Panc1 (cell line): ENCODE results near the gene GTF2A1L. TPM values are rescaled to one million over a fixed set of nuclear protein-coding genes. Genes with fewer than 3 reads are reported as not detected.

Experiments
- ATAC-seq: fragments of 200-7000 bp; cut with Tn5 transposase; 2 replicates; pipeline ENCODE4 v1.9.1; 2020; ENCODE audit warnings: mild to moderate bottlenecking, moderate library complexity
- BruUV-seq: library from RNA; stranded (reverse); fragments of 400-500 nt; replicated peaks from 2 replicates; lab custom pipeline; 2021; lab: Mats Ljungman, UMichigan
- CTCF ChIA-PET: fragments of 300-600 bp; sonication (Branson Sonifier 250); formaldehyde crosslinking; loops from one replicate; lab custom pipeline; 2022; ENCODE audit warnings: antibody characterized with exemption; lab: Charles Lee
- POLR2A ChIA-PET: fragments of 300-600 bp; sonication (Branson Sonifier 250); formaldehyde crosslinking; loops from one replicate; lab custom pipeline; 2022; ENCODE audit warnings: antibody characterized with exemption; lab: Charles Lee
- DNase-seq: peaks from one replicate; pipeline ENCODE4 v3.0.0-alpha.2; 2010; ENCODE audit warnings: low read depth, low spot score
- H3K27ac ChIP-seq: 2 replicates; pipeline ENCODE4 v1.5.1; 2011; ENCODE audit warnings: mild to moderate bottlenecking, low read length, inconsistent platforms
- H3K27me3 ChIP-seq: fragments of 200-500 bp; sonication (Bioruptor generic); 2 replicates; pipeline ENCODE4 v1.6.0; 2014; ENCODE audit warnings: low read length, inconsistent platforms; ENCODE audit not compliant: control insufficient read depth, insufficient read depth
- H3K36me3 ChIP-seq: fragments of 200-500 bp; sonication (Bioruptor generic); 2 replicates; pipeline ENCODE4 v1.5.1; 2014; ENCODE audit warnings: inconsistent platforms, mild to moderate bottlenecking, low read length, moderate library complexity; ENCODE audit not compliant: control insufficient read depth, insufficient read depth
- H3K4me1 ChIP-seq: 2 replicates; pipeline ENCODE4 v1.5.1; 2011; ENCODE audit warnings: inconsistent platforms, mild to moderate bottlenecking, low read length, moderate library complexity; ENCODE audit not compliant: control insufficient read depth, insufficient read depth
- H3K4me3 ChIP-seq, 2 experiments: 2 replicates each; pipeline ENCODE4 v1.5.1; 2011 to 2012; ENCODE audit warnings: low read depth in 2 of 2, low read length in 2 of 2, mild to moderate bottlenecking in 2 of 2, inconsistent platforms in 1 of 2, moderate library complexity in 1 of 2
- H3K9me3 ChIP-seq: fragments of 200-500 bp; sonication (Bioruptor generic); 2 replicates; pipeline ENCODE4 v1.5.1; 2014; ENCODE audit warnings: low read depth, mild to moderate bottlenecking, inconsistent platforms, low read length, moderate library complexity; ENCODE audit not compliant: control insufficient read depth, insufficient read depth
- CTCF ChIP-seq: fragments of 450-650 bp; IDR thresholded peaks from 2 replicates; pipeline ENCODE4 v1.5.1; 2017; ENCODE audit warnings: mild to moderate bottlenecking
- POLR2AphosphoS5 ChIP-seq: IDR thresholded peaks from 2 replicates; pipeline ENCODE4 v1.6.1; 2012; ENCODE audit warnings: mild to moderate bottlenecking, low read depth, low read length, moderate library complexity
- REST ChIP-seq, 2 experiments: IDR thresholded peaks; 2 replicates each; pipeline ENCODE4 v1.6.1; 2011 to 2012; ENCODE audit warnings: low read depth in 2 of 2, control low read depth in 1 of 2, low read length in 1 of 2, mild to moderate bottlenecking in 1 of 2, moderate library complexity in 1 of 2; ENCODE audit not compliant: insufficient read depth in 1 of 2
- SIN3A ChIP-seq: IDR thresholded peaks from 2 replicates; pipeline ENCODE4 v1.6.1; 2012; ENCODE audit warnings: low read depth, mild to moderate bottlenecking, low read length, moderate library complexity, borderline replicate concordance; ENCODE audit not compliant: insufficient read depth
- TCF7L2 ChIP-seq: IDR thresholded peaks from 2 replicates; pipeline ENCODE4 v1.6.1; 2011; ENCODE audit warnings: mild to moderate bottlenecking, low read depth, low read length, inconsistent platforms
- in situ Hi-C: cut with HindIII; loops from 2 replicates; pipeline ENCODE4 v1.10.0; 2016; ENCODE audit warnings: low sequenced_read_pairs, low pct_unique_long_range_greater_than_20kb
- intact Hi-C: fragments of 100-400 bp; cut with micrococcal nuclease; formaldehyde crosslinking; loops from one replicate; pipeline ENCODE4 v1.10.0; 2022; ENCODE audit not compliant: unreplicated experiment
- total RNA-seq: library from RNA; stranded (reverse); gene quantifications from one replicate; pipeline ENCODE4 v1.2.1, GENCODE V29; 2021; ENCODE audit not compliant: unreplicated experiment

Gene GTF2A1L
- total RNA-seq, 1 experiment from 2014 or later, result not detected

GRCh38 chr2:48693066-48693465 is 75.4 kb downstream of the GTF2A1L start:
- DNase-seq (no peak), ATAC-seq (no peak)
- BruUV-seq, result no TSS peak
- Histone ChIP-seq H3K36me3 (no peaks in the 10 kb centered on the region), H3K4me3 (no peak overlapping the region), H3K27ac (no peak overlapping the region), H3K9me3 (no peaks in the 10 kb centered on the region), H3K4me1 (no peaks in the 10 kb centered on the region), H3K27me3 (0 out of 2 replicates have a peak, but pooled peaks cover 2% of the 10 kb centered on the region)
- intact Hi-C loops (no loop called here), in situ Hi-C loops (no loop called here)
- ChIA-PET CTCF (no interaction called here), POLR2A (no interaction called here)
- TF ChIP-seq REST (IDR thresholded peaks at IDR 0.05; ENCODE audit: insufficient read depth in 1 of 2, low read depth in 2 of 2, low read length in 1 of 2) (no peak), TCF7L2 (no peak), SIN3A (no peak), POLR2AphosphoS5 (no peak), CTCF (no peak)

GRCh38 chr2:48693645-48694044 is 76.0 kb downstream of the GTF2A1L start:
- DNase-seq (no peak), ATAC-seq (no peak)
- ChIA-PET POLR2A (no interaction called here), CTCF (no interaction called here)
- no TSS peak for BruUV-seq
- no peak overlapping the region for H3K4me3 ChIP-seq
- in situ Hi-C loops (no loop called here), intact Hi-C loops (no loop called here)
- TF ChIP-seq POLR2AphosphoS5, result no peak
- TF ChIP-seq SIN3A, result no peak
- H3K36me3 ChIP-seq, result no peaks in the 10 kb centered on the region
- H3K9me3 ChIP-seq, result no peaks in the 10 kb centered on the region
- H3K27me3 ChIP-seq, result 0 out of 2 replicates have a peak, but pooled peaks cover 2% of the 10 kb centered on the region
- H3K27ac ChIP-seq, result no peak overlapping the region
- no peaks in the 10 kb centered on the region for H3K4me1 ChIP-seq

GRCh38 chr2:48694149-48694548 is 76.5 kb downstream of the GTF2A1L start:
- DNase-seq, result no peak
- POLR2A ChIA-PET, result no interaction called here
- in situ Hi-C loops (no loop called here), intact Hi-C loops (no loop called here)
- no peak for ATAC-seq
- CTCF ChIA-PET, result no interaction called here
- Histone ChIP-seq H3K4me1 (no peaks in the 10 kb centered on the region), H3K27me3 (0 out of 2 replicates have a peak, but pooled peaks cover 2% of the 10 kb centered on the region), H3K27ac (no peak overlapping the region), H3K9me3 (no peaks in the 10 kb centered on the region), H3K36me3 (no peaks in the 10 kb centered on the region), H3K4me3 (no peak overlapping the region)
- no TSS peak for BruUV-seq
- no peak for TF ChIP-seq CTCF
- no peak for TF ChIP-seq SIN3A
- no peak for TF ChIP-seq POLR2AphosphoS5
